ENCODE measurements around the gene IGF2R. TPM values are rescaled to one million over a fixed set of nuclear protein-coding genes. Genes with fewer than 3 reads are reported as not detected.
A peak's percentile ranks its signal among the peaks of the same experiment; 100 is the strongest.

Gene IGF2R
- polyA plus RNA-seq, 3 donors: 13.8 to 30.6 (median 14.2) TPM

DNA sequence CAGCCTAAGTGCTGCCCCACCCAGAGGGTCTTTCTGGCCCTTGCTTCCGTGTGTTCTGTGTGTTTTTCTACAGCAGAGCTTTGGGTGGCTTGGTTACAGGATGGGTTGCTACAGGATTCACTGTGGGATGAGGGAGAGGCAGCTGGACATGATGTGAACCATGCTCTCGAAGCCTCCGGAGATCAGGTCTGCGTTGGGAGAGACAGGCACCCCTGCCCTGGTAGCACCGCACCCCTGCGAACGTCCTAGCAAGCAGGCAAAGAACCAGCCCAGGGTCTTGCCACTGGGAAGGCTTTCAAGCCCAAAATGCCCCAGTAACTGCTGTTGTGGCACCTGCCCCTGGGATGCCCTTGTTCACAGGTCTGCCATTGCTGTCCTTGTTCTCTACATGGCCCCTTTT, 66.4 kb downstream of the IGF2R start:
- 90 to 93% (median 93%) methylated on average over 7 of the region's 7 CpGs for WGBS, 3 donors
- H3K27ac ChIP-seq (ENCODE audit: low read depth, low read length): no peak overlapping the region

DNA sequence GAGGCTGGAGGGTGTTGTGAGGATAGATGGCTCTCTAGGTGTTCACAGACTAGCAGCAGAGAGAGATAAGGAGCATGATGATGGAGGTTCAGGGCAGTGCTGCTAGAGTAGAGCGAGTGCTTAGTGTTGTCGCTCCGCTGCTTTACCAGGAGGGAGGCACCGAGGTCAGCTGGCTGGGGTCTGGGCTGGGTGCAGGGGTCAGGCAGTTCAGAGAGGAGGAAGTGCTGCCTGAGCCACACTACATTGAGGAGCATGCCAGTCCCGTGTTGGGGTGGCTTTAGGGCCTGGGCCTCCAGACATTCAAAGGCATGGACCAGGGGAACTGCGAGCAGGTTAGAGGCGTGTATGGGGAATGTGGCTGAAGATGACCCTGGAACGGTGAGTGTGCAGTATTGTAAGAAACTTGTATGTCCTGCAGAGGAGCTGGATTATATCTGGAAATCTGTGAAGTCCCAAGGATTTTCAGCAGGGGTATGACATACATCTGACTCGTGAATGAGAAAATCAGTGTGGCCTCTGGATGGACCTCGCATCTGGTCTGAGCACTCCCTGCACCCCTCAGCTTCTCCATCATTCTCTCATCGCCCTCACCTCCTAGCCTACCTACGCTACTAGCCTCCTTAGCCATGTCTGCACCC, 66.9 kb downstream of the IGF2R start:
- H3K27ac ChIP-seq (ENCODE audit: low read depth, low read length): peak overlapping the region; percentile 48
- 91 to 94% (median 92%) methylated on average over 12 of the region's 12 CpGs for WGBS, 3 donors

DNA sequence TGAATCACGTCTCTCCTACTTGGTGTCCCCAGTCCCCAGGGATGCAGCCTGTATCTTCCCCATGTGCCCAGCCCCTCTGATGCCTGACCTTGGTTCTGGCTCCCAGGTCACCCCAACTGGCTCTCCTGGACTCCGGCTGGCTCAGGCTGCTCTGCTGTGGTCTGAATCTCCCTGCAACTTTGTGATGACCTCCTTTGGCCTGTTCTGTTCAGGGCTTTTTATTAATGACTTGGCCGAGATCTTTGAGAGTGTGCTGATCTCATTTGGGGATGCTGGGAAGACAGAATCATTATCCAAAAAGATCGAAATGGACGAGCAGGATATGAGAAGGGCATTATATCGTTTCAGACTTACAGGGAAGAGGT, 67.4 kb downstream of the IGF2R start:
- 54 to 84% (median 66%) methylated on average over 6 of the region's 6 CpGs for WGBS, 3 donors
- peak overlapping the region; percentile 48 for H3K27ac ChIP-seq (ENCODE audit: low read depth, low read length)

DNA sequence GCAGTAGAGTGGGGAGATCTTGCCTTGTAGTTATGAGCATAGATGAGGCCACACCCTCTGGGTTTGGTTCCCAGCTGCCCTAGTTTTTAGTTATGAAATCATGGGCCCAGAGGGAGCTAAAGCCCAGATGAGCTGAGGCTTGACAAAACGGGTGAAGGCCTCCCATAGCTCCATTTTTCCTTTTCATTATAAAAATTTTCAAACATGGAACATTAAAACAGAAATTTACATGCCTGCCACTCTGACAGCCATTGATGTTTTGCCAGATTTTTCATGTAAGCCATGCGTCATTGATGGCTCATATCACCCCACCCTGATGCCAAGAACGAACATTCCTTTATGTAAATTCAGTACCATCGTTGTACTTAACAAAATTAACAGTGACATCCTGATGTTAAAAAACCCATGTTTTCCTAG, 67.9 kb downstream of the IGF2R start:
- 46 to 73% (median 67%) methylated on average over 4 of the region's 4 CpGs for WGBS, 3 donors
- H3K27ac ChIP-seq (ENCODE audit: low read depth, low read length): peak overlapping the region; percentile 48

GRCh38 chr6:160038479-160038878, 69.6 kb downstream of the IGF2R start:
- WGBS, 3 donors: 93 to 99% (median 96%) methylated on average over 8 of the region's 8 CpGs
- H3K27ac ChIP-seq (ENCODE audit: low read depth, low read length): no peak overlapping the region

DNA sequence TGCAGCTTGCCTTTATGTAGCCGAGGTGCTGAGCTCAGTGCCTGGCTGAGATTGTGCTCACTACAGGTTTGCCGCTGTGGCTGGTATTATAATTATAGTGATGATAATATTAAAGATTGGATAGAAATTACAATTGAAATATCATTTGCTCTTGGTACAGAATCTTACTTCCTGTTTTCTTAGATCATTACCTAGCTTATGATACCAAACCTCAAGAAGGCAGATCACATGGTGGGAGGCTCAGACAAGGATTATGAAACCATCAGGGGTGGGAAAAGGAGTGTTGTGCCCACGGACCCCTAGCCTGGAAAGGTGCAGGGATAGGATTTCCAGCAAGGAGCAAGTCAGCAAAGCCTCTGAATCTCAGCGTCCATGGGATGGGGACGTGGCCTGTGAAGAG, 70.6 kb downstream of the IGF2R start:
- no peak overlapping the region for H3K27ac ChIP-seq (ENCODE audit: low read depth, low read length)
- WGBS, 3 donors: 83 to 92% (median 85%) methylated on average over 5 of the region's 5 CpGs

DNA sequence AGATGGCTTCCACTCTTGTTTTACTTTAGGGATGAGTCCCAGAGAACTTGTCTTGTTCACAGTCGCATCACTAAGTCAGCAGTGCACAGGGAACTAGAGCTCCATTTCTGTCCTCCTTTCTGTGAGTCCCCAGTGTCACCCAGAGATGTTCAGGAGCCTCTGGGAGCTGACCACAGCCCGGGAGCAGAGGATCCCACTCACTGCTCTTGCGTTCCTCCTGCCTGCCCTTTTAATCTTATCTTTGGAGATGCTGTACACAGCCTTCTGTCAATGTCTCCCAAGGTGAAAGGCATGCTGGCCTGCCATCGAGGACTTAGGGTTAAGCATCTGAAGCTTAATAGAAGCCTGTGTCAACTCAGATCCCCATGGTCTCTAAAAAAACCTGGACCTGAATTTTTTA, 71.2 kb downstream of the IGF2R start:
- no peak overlapping the region for H3K27ac ChIP-seq (ENCODE audit: low read depth, low read length)
- WGBS, 3 donors: 73 to 95% (median 95%) methylated on average over 4 of the region's 4 CpGs

- no peak overlapping the region for H3K27ac ChIP-seq (ENCODE audit: low read depth, low read length)
Observed at GRCh38 chr6:160040527-160041264, 71.8 kb downstream of the IGF2R start.

GRCh38 chr6:160041608-160042007, 72.7 kb downstream of the IGF2R start:
- WGBS, 3 donors: 64 to 67% (median 66%) methylated on average over 6 of the region's 6 CpGs
- H3K27ac ChIP-seq (ENCODE audit: low read depth, low read length): no peak overlapping the region

More at GRCh38 chr6:160040527-160041264, 71.8 kb downstream of the IGF2R start:
- 93 to 96% (median 95%) methylated on average over 19 of the region's 19 CpGs for WGBS, 3 donors

DNA sequence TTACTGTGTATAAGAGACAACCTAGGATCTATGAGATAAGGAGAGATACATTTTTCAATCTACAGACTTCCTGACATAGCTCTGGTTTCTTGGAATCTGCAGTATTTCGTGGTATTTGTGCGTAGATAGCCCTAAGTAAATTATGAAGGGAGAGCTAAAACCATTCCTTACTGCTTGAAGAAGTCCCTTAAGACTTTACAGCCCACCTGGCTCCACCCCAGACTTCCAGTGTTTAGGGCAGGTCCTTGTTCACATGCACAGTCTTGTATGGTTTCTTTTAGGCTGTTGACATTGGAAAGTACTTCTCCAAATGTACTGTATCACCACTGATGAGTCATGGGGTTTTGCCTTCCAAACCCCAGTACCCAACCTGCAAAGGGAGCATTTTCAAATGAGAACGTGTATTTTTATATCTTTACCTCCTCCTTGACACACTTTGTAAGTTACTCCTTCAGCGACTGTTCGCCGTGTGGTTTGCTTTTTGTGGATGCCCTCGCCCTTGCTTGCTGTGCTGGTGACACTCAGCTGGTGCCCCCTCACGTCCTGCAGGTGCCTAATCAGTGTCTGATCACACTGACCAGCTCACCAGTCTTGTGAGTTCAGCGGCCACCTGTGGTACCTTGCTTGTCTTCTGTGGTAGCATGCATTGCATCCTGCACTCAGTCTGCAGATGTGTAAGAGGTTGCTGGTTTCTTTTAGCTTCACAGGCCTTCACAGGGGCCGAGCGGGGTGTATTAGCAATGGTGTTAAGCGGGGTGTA, 73.3 kb downstream of the IGF2R start:
- WGBS, 3 donors: 88 to 93% (median 92%) methylated on average over 12 of the region's 12 CpGs
- no peak overlapping the region for H3K27ac ChIP-seq (ENCODE audit: low read depth, low read length)

DNA sequence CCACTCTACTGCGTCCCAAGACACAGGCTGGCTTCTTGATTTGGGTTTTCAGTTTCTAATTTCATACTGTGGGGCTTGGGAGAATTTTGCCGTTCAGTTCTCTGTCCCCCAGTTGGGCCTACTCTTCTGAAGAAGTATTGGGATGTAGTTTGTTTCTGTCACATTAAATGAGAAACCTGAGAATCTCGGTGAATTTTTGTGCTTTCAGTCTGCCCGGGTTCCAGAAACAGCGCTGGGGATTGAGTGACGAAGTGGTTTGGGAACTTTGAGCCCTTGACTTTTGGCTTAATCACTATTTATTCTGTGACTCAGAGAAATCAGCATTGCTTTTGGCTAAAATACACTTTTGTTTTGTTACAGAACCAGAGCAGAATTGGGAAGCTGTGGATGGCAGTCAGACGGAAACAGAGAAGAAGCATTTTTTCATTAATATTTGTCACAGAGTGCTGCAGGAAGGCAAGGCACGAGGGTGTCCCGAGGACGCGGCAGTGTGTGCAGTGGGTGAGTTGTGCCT, 74.0 kb downstream of the IGF2R start:
- no peak overlapping the region for H3K27ac ChIP-seq (ENCODE audit: low read depth, low read length)
- WGBS, 3 donors: 71 to 91% (median 86%) methylated on average over 11 of the region's 11 CpGs

- 94 to 97% (median 95%) methylated on average over 4 of the region's 4 CpGs for WGBS, 3 donors
- no peak overlapping the region for H3K27ac ChIP-seq (ENCODE audit: low read depth, low read length)
Observed at GRCh38 chr6:160043784-160044183, 74.9 kb downstream of the IGF2R start.

- no peak overlapping the region for H3K27ac ChIP-seq (ENCODE audit: low read depth, low read length)
- WGBS, 3 donors: 58 to 90% (median 62%) methylated on average over 5 of the region's 5 CpGs
Observed at GRCh38 chr6:160044687-160045086, 75.8 kb downstream of the IGF2R start.

DNA sequence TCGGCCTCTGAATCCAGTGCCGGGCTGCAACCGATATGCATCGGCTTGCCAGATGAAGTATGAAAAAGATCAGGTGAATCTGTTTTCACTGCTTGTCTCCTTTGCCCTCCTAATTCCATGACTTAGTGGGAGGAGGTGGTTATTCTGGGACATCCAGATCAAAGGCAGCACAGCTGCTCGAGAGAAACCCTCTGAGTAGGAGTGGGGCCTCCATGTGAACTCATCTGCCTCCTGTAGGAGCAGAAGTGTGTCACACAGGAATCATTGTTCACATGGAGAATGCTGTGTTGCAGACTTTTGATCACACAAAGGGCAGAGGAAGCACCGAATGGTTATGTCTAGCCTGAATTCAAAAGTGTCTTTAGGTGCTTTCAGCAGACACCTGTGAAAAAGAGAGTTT, 79.6 kb downstream of the IGF2R start:
- H3K27ac ChIP-seq (ENCODE audit: low read depth, low read length): no peak overlapping the region
- whole genome bisulfite sequencing, 3 donors: 86 to 91% (median 89%) methylated on average over 6 of the region's 6 CpGs

DNA sequence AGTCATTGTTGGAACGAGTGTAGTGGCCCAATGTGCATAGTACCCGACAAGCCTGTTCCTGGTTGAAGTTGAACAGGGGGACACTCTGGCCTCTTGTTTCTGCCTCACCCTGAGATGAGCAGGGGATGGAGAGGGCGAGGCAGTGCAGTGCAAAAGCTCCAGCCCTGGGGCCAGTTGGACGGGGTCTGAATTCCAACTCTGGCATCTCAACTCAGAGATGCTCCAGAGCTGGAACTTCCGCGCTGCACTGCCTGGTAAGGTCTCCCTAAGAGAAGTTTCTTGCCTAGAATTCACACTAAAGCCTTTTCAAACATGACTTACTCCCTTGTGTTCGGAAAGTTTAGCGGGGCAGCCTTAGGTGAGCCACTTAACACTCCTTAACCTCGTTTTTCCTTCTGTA, 80.5 kb downstream of the IGF2R start:
- no peak overlapping the region for H3K27ac ChIP-seq (ENCODE audit: low read depth, low read length)
- 93 to 96% (median 95%) methylated on average over 9 of the region's 9 CpGs for WGBS, 3 donors

DNA sequence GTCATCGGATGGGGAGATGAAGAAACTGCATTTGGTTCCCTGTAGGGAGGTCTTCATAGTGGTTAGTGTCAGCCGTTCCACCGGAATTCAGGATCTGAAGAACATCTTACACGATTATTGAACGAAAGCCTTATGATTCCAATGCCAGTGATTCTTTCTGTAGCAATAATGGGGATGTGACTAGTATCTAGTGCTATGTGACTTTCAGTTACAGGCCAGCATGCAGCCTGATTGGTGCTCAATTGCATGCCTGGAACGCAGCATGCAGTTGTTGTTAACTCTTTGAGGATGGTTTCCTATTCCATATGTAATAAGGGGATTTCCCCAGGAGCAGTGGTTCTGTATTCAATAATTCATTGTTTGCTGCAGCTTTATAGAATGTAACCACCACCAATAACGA, 81.1 kb downstream of the IGF2R start:
- no peak overlapping the region for H3K27ac ChIP-seq (ENCODE audit: low read depth, low read length)
- 92 to 95% (median 92%) methylated on average over 7 of the region's 7 CpGs for WGBS, 3 donors

DNA sequence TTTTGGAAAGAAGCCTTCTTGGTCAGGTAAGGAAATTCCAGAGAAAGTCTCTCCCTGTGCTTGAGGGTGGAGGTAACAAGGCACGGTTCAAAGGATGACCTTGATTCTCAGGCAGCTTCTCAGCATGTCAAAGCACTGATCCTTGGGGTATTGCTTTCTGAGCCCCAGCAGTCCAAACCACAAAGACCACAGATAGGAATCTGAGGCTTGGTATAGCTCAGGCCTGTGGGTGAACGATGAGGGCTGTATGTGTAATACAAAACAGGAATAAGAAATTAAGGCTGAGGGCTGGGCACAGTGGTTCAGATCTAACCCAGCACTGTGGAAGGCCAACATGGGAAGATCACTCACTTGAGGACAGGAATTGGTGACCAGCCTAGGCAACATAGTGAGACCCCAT, 82.5 kb downstream of the IGF2R start:
- WGBS, 3 donors: 61 to 95% (median 71%) methylated on average over 2 of the region's 2 CpGs
- no peak overlapping the region for H3K27ac ChIP-seq (ENCODE audit: low read depth, low read length)

- WGBS, 3 donors: 88 to 95% (median 95%) methylated on average over 6 of the region's 6 CpGs
- no peak overlapping the region for H3K27ac ChIP-seq (ENCODE audit: low read depth, low read length)
Observed at GRCh38 chr6:160054271-160054670, 85.4 kb downstream of the IGF2R start.

GRCh38 chr6:160054913-160055312, 86.0 kb downstream of the IGF2R start:
- H3K27ac ChIP-seq (ENCODE audit: low read depth, low read length): no peak overlapping the region
- WGBS, 3 donors: 94 to 95% (median 95%) methylated on average over 7 of the region's 7 CpGs
